Fibroblast of mammary gland (primary cell): ENCODE results near the gene CAPZB.
"Not testable (repeated sequence)": the region's sequence is repeated elsewhere in the genome, so short reads cannot be mapped to it uniquely, and the experiment has no call there.

ENCODE experiments used
- DNase-seq: peaks from one replicate; pipeline ENCODE4 v3.0.0-alpha.2; 2010; ENCODE audit warnings: low read depth
- H3K4me3 ChIP-seq: 2 replicates; pipeline ENCODE4 v1.5.1; 2011; ENCODE audit warnings: low read depth, mild to moderate bottlenecking, low read length, moderate library complexity; ENCODE audit not compliant: control insufficient read depth
- TF ChIP-seq, protein P1 (sequence below): conservative IDR thresholded peaks from 2 replicates; pipeline ENCODE4 v1.5.1; 2011; ENCODE audit warnings: low read depth, low read length, inconsistent platforms; ENCODE audit not compliant: control insufficient read depth, insufficient read depth

Gene CAPZB

DNA sequence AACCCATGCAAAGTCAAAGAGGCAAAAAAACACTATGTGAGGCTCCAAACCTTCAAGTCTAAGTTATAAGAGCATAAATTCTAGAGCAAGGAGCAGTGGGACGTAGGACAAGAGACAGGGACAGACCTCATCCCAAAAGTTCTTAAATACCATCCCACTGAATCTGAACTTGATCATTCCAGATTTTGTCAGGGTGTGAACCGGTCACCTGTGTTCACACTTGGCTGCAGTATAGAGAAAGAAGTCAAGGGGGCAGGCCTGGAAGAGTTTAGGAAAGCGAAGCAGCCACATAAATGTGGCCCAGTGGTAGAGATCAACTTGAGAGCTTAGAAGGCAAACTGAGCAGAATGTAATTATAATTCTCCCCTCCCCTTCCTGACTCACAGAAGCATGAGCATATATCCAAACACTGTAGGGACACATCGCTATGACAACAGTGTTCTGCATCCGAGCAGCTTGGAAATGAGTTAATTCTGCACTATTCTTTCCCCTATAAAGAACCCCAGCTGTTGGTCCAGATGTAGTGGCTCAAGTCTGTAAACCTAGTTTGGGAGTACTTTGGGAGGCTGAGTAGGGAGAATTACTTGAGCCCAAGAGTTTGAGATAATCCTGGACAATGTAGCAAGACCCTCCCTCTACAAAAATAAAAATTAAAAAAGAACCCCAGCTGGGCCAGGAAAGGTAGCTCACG, 176.1 kb downstream of the CAPZB start:
- H3K4me3 ChIP-seq = no peak overlapping the region
- TF ChIP-seq, protein P1, sequence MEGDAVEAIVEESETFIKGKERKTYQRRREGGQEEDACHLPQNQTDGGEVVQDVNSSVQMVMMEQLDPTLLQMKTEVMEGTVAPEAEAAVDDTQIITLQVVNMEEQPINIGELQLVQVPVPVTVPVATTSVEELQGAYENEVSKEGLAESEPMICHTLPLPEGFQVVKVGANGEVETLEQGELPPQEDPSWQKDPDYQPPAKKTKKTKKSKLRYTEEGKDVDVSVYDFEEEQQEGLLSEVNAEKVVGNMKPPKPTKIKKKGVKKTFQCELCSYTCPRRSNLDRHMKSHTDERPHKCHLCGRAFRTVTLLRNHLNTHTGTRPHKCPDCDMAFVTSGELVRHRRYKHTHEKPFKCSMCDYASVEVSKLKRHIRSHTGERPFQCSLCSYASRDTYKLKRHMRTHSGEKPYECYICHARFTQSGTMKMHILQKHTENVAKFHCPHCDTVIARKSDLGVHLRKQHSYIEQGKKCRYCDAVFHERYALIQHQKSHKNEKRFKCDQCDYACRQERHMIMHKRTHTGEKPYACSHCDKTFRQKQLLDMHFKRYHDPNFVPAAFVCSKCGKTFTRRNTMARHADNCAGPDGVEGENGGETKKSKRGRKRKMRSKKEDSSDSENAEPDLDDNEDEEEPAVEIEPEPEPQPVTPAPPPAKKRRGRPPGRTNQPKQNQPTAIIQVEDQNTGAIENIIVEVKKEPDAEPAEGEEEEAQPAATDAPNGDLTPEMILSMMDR = no peak
- peak; percentile 87 for DNase-seq

DNA sequence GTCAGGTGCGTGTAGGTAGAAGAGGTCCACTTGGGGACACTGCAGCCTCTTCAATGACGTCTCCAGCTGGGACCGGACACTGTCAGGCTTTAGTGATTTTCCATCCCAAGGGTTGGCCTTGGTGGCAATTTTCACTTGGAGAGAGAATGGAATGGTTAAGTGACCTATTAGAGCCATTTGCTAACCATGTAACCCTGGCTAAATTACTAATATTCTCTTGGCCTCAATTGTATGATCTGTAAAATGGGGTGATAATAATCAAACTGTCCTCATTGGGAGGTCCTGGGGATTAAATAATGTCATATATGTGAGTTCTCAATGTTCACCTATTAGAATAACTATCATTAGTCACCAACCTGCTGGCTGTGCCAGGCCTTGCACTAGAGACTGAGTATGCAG, 176.8 kb downstream of the CAPZB start:
- no peak overlapping the region for H3K4me3 ChIP-seq
- TF ChIP-seq, protein P1 = no peak
- DNase-seq = no peak

DNA sequence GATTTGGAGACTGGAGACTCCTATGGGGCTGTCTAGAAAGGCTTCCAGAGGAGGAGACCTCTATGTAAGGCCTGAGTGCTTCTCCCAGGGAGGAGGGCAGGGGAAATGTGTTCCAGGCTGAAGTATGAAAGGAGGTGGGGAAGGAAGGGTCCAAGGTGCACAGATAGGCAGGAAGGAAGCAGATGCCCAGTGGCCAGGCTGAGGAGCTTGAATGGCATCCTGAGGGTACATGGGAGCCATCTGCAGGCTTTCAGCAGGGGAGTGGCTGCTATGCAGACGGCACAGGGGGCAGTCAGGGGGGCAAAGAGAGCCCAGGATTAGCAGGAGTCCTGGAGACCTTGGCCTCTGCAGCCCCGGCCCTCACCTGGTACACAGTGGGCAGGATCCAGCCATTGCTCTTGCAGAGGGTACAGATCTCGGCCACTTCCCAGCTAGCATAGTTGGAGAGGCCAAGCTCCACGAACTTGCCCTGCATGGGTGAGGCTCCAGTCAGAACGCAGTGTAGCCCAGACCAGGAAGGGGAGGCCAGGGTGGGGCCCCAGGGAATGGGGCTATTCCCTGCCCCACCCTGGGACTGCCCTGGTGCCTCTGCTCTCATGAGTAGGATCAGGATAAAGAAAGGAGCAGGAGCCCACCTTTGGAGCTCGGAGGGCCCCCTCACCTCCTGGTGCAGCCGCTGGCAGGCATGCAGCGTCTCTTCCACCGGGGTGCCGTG, 177.4 kb downstream of the CAPZB start:
- DNase-seq = no peak
- TF ChIP-seq, protein P1 = no peak
- no peak overlapping the region for H3K4me3 ChIP-seq

DNA sequence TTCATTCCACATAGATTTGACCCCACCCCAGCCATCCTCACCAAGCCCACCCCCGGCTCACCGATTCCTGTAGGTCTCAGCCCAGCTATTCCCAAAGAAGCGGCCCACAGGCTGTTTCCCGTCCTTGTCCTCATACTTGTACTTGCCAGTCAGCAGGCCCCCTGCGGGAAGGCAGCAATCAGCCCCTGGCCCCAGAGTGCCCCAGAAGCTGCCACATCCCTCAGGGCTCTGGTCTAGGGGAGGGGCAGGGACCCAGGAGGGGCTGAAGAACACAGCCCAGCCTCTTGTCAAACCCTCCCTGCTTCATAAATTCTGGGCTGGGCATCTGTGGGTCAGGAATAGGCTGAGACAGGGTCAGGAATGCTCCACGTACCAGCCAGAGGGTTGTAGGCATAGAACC, 178.4 kb downstream of the CAPZB start:
- no peak for DNase-seq
- TF ChIP-seq, protein P1 = no peak

DNA sequence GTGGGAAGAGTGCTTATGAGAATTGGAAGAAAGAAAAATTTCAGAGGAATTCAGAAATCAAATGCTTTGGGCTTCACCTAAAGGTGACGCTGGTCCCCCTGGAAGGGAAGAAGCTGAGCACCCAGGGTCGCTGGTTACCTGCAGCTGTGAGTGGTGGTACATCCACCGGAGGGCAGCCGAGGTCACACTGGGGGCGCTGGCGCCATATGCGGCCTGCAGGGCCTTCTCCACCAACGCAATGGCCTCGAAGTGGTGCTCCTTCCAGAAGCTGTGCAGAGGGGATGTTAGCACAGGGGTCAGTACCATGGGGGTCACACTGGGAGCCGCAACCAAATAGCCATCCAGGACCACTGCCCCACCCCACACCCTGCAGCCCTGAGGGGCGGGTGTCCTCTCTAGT, 179.5 kb downstream of the CAPZB start:
- no peak overlapping the region for H3K4me3 ChIP-seq
- no peak for DNase-seq
- TF ChIP-seq, protein P1 = no peak

More for the DNA sequence above, 178.4 kb downstream of the CAPZB start:
- H3K4me3 ChIP-seq = no peak overlapping the region

DNA sequence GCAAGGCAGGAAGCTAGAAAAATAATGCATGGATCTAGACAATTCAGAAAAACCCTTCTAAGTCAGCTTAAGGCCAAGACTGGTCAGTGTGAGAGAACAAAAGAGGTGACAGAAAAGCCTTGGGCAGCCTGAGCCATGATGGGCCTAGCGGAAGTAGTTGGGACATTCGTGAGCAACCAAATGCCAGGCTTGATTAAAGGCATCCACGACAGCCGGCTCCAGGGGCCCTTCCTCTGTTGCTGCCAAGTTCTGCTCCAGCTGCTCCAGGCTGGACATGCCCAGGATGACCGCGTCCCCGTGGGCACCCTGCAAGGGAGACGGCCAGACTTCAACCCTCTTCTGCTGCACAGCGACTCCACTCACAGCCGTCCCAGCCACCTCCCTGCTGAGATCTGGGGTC, 181.3 kb downstream of the CAPZB start:
- H3K4me3 ChIP-seq, DNase-seq: not testable (repeated sequence)

DNA sequence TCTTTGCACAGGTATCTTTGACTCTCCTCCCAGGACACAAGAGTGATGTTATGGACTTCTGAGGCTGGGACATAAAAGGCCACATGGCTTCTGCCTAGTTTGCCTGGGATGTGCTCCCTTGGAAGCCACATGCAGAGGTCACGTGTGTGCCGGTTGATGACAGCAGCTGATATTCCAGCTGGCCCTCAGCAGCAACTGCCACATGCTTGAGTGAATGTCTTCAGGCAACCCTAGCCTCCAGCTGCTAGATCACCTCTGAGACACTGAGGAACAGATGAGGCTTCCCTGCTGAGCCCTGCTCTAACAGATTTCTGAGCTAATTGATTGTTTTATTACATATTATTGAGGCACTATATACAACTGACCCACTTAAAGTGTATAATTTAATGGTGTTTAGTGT, 185.1 kb downstream of the CAPZB start:
- TF ChIP-seq, protein P1 = no peak
- DNase-seq = no peak
- H3K4me3 ChIP-seq = no peak overlapping the region
